ENCODE data around the gene GPALPP1. TPM values are rescaled to one million over a fixed set of nuclear protein-coding genes. Genes with fewer than 3 reads are reported as not detected.

The GPALPP1 gene
- 50.0 TPM for total RNA-seq

DNA sequence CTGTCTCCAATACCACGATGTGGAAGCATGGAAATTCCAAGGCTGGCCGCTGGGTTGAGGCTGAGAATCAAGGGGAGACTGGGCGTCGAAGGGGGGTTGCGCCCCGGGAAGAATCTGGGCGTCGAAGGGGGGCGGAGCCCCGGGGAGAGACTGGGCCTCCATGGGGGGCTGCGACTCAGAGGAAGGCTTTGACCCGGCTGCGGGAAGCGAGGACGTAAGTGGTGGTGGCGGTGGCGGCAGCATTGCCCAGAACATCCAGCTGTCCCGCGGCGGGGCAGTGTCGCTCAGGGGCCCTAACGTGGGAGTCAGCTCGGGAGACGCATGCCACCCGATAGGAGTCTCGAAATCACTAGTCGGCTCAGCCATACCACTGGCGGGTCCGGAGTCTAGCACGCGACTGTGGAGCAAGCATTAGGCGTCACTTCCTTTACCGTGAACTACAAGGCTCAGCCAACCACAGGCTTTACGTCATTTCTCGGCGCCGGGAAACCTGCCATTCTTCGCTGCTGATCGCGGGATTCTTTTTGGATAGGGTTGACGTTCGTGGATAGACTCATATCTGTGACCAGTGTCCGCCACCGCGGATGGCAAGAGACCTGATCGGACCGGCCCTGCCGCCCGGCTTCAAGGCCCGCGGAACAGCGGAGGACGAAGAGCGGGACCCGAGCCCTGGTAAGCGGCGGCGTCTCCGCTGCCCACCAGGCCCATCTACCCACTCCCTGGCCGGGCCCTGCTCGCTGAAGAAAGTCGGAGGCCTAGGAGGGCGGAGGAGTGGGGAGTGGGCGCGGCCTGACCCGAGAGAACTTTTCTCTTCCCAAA, at the start of gene GPALPP1, which contains the start of gene NUFIP1:
Gene GPALPP1, plus strand, starts transcription at position 468 of the 819 bp plus-strand sequence. Its CDS starts 117 bp downstream, at position 585.
Gene NUFIP1, minus strand, starts transcription at position 401 of the 819 bp plus-strand sequence. Its CDS starts 35 bp downstream, at position 366.

Other genes with a start within 250 kb of the GPALPP1 start
- gene NUFIP1, start 67 bp upstream of the GPALPP1 start, total RNA-seq, result 7.1 TPM
- 25.8 TPM for gene GTF2F2, start 131.0 kb downstream of the GPALPP1 start, total RNA-seq
- 0.77 TPM for gene KCTD4, start 211.5 kb downstream of the GPALPP1 start, total RNA-seq

All from camera-type eye (tissue), 1 donor.